RWPE2 (cell line): ENCODE data around the gene C16orf89.

ENCODE experiments used
- ATAC-seq: fragments of 200-7000 bp; cut with Tn5 transposase; 3 replicates; pipeline ENCODE4 v1.9.1; 2021; ENCODE audit warnings: low read depth
- DNase-seq: peaks from one replicate; pipeline ENCODE4 v3.0.0-alpha.2; 2020; ENCODE audit warnings: low spot score
- H3K27ac ChIP-seq: fragments of 450-650 bp; 2 replicates; pipeline ENCODE4 v1.5.1; 2017; ENCODE audit warnings: mild to moderate bottlenecking; ENCODE audit not compliant: poor library complexity, severe bottlenecking
- H3K27me3 ChIP-seq: fragments of 250-450 bp; sonication (Bioruptor Pico); 2 replicates; pipeline ENCODE4 v1.5.1; 2021; ENCODE audit warnings: mild to moderate bottlenecking, moderate library complexity; ENCODE audit not compliant: insufficient read depth, poor library complexity, severe bottlenecking
- H3K36me3 ChIP-seq: fragments of 250-450 bp; sonication (Bioruptor Pico); 2 replicates; pipeline ENCODE4 v1.5.1; 2020; ENCODE audit warnings: low read depth, mild to moderate bottlenecking, moderate library complexity
- H3K4me1 ChIP-seq: fragments of 250-450 bp; sonication (Bioruptor Pico); 2 replicates; pipeline ENCODE4 v1.5.1; 2021; ENCODE audit warnings: mild to moderate bottlenecking, moderate library complexity; ENCODE audit not compliant: insufficient read depth, poor library complexity, severe bottlenecking
- H3K4me3 ChIP-seq: fragments of 250-450 bp; sonication (Bioruptor Pico); 2 replicates; pipeline ENCODE4 v1.5.1; 2021; ENCODE audit warnings: mild to moderate bottlenecking, moderate library complexity; ENCODE audit not compliant: severe bottlenecking
- H3K9me3 ChIP-seq: fragments of 250-450 bp; sonication (Bioruptor Pico); 2 replicates; pipeline ENCODE4 v1.5.1; 2021; ENCODE audit warnings: mild to moderate bottlenecking, moderate library complexity; ENCODE audit not compliant: severe bottlenecking
- CTCF ChIP-seq: fragments of 450-650 bp; IDR thresholded peaks from one replicate; pipeline ENCODE4 v1.5.1; 2017; ENCODE audit warnings: mild to moderate bottlenecking, moderate library complexity; ENCODE audit not compliant: poor library complexity, severe bottlenecking

The C16orf89 gene

GRCh38 chr16:5012887-5013286, 52.9 kb downstream of the C16orf89 start:
- no peak for ATAC-seq
- no peak for TF ChIP-seq CTCF

GRCh38 chr16:5011637-5012036, 54.1 kb downstream of the C16orf89 start:
- H3K4me3 ChIP-seq, result no peak overlapping the region
- no peaks in the 10 kb centered on the region for H3K9me3 ChIP-seq
- H3K27me3 ChIP-seq, result no peaks in the 10 kb centered on the region
- H3K4me1 ChIP-seq, result no peaks in the 10 kb centered on the region
- H3K36me3 ChIP-seq, result no peaks in the 10 kb centered on the region
- no peak overlapping the region for H3K27ac ChIP-seq
- DNase-seq (no peak), ATAC-seq (no peak)
- TF ChIP-seq CTCF, result no peak

More at GRCh38 chr16:5012887-5013286, 52.9 kb downstream of the C16orf89 start:
- H3K27ac ChIP-seq, result no peak overlapping the region
- no peaks in the 10 kb centered on the region for H3K9me3 ChIP-seq
- DNase-seq, result no peak
- H3K36me3 ChIP-seq, result no peaks in the 10 kb centered on the region
- no peak overlapping the region for H3K4me3 ChIP-seq
- H3K4me1 ChIP-seq, result no peaks in the 10 kb centered on the region
- H3K27me3 ChIP-seq, result no peaks in the 10 kb centered on the region

- Histone ChIP-seq H3K9me3 (no peaks in the 10 kb centered on the region), H3K4me1 (no peaks in the 10 kb centered on the region), H3K4me3 (no peak overlapping the region), H3K27ac (no peak overlapping the region), H3K36me3 (no peaks in the 10 kb centered on the region), H3K27me3 (no peaks in the 10 kb centered on the region)
- no peak for ATAC-seq
- no peak for TF ChIP-seq CTCF
- no peak for DNase-seq
These were observed 55.0 kb downstream of the C16orf89 start for GRCh38 chr16:5010576-5011329.

GRCh38 chr16:5008311-5008731, 57.4 kb downstream of the C16orf89 start:
- Histone ChIP-seq H3K4me1 (no peaks in the 10 kb centered on the region), H3K9me3 (no peaks in the 10 kb centered on the region), H3K4me3 (no peak overlapping the region), H3K27ac (no peak overlapping the region), H3K27me3 (peaks cover 2% of the 10 kb centered on the region), H3K36me3 (no peaks in the 10 kb centered on the region)
- no peak for TF ChIP-seq CTCF
- ATAC-seq (no peak), DNase-seq (no peak)

- no peak for TF ChIP-seq CTCF
- no peak overlapping the region for H3K4me3 ChIP-seq
- H3K4me1 ChIP-seq, result no peaks in the 10 kb centered on the region
- DNase-seq (no peak), ATAC-seq (no peak)
- H3K27me3 ChIP-seq, result peaks cover 2% of the 10 kb centered on the region
- H3K27ac ChIP-seq, result no peak overlapping the region
- no peaks in the 10 kb centered on the region for H3K9me3 ChIP-seq
- H3K36me3 ChIP-seq, result no peaks in the 10 kb centered on the region
These were observed 58.5 kb downstream of the C16orf89 start for GRCh38 chr16:5007256-5007655.
